ENCODE data around the gene ADK. TPM values are rescaled to one million over a fixed set of nuclear protein-coding genes. Genes with fewer than 3 reads are reported as not detected.

The ADK gene
- total and polyA plus RNA-seq, 2 experiments from 2014 or later: 39.9 to 53.0 TPM

DNA sequence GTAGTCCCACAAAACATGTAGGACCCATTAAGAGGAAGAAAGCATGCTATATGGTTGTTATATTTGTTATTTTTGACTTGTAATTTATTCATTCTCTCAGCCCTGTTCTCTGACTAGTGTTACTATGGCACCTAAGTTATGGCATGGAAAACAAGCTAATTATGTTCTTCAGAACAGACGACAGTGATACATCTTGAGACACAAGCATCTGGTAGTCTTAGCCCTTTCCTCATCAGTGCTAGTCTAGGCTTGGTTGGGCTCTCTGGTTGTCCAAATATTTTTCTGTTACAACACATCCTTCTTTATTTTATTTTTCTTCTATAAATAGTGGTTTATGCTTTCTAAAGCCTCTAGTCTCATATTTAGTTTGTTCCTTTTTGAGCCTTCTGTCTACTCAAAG is 367.0 kb downstream of the ADK start:
- TF ChIP-seq NANOG (IDR thresholded peaks at IDR 0.05; ENCODE audit: borderline replicate concordance) (no peak), ZNF114 (CRISPR knock-in tag; IDR thresholded peaks at IDR 0.05) (no peak), ZNF331 (CRISPR knock-in tag; IDR thresholded peaks at IDR 0.05; ENCODE audit: low read depth) (no peak), EZH2 (IDR thresholded peaks at IDR 0.05; ENCODE audit: low read depth, unreplicated experiment) (no peak), JUNB (IDR thresholded peaks at IDR 0.05; ENCODE audit: unreplicated experiment) (no peak), EZH2phosphoT487 (IDR thresholded peaks at IDR 0.05; ENCODE audit: unreplicated experiment) (no peak), POLR2AphosphoS5 (IDR thresholded peaks at IDR 0.05; ENCODE audit: low read depth) (no peak), CREB1 (CRISPR knock-in tag; IDR thresholded peaks at IDR 0.05; ENCODE audit: low read depth) (no peak), STAT1 (IDR thresholded peaks at IDR 0.05; ENCODE audit: unreplicated experiment) (no peak)
- TF ChIP-seq, protein P1, sequence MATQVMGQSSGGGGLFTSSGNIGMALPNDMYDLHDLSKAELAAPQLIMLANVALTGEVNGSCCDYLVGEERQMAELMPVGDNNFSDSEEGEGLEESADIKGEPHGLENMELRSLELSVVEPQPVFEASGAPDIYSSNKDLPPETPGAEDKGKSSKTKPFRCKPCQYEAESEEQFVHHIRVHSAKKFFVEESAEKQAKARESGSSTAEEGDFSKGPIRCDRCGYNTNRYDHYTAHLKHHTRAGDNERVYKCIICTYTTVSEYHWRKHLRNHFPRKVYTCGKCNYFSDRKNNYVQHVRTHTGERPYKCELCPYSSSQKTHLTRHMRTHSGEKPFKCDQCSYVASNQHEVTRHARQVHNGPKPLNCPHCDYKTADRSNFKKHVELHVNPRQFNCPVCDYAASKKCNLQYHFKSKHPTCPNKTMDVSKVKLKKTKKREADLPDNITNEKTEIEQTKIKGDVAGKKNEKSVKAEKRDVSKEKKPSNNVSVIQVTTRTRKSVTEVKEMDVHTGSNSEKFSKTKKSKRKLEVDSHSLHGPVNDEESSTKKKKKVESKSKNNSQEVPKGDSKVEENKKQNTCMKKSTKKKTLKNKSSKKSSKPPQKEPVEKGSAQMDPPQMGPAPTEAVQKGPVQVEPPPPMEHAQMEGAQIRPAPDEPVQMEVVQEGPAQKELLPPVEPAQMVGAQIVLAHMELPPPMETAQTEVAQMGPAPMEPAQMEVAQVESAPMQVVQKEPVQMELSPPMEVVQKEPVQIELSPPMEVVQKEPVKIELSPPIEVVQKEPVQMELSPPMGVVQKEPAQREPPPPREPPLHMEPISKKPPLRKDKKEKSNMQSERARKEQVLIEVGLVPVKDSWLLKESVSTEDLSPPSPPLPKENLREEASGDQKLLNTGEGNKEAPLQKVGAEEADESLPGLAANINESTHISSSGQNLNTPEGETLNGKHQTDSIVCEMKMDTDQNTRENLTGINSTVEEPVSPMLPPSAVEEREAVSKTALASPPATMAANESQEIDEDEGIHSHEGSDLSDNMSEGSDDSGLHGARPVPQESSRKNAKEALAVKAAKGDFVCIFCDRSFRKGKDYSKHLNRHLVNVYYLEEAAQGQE (IDR thresholded peaks at IDR 0.05; ENCODE audit: unreplicated experiment): no peak
- TF ChIP-seq, protein P2, sequence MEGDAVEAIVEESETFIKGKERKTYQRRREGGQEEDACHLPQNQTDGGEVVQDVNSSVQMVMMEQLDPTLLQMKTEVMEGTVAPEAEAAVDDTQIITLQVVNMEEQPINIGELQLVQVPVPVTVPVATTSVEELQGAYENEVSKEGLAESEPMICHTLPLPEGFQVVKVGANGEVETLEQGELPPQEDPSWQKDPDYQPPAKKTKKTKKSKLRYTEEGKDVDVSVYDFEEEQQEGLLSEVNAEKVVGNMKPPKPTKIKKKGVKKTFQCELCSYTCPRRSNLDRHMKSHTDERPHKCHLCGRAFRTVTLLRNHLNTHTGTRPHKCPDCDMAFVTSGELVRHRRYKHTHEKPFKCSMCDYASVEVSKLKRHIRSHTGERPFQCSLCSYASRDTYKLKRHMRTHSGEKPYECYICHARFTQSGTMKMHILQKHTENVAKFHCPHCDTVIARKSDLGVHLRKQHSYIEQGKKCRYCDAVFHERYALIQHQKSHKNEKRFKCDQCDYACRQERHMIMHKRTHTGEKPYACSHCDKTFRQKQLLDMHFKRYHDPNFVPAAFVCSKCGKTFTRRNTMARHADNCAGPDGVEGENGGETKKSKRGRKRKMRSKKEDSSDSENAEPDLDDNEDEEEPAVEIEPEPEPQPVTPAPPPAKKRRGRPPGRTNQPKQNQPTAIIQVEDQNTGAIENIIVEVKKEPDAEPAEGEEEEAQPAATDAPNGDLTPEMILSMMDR (conservative IDR thresholded peaks at IDR 0.05; ENCODE audit: low read depth in 2 of 2): no peak
- TF ChIP-seq, protein P3, sequence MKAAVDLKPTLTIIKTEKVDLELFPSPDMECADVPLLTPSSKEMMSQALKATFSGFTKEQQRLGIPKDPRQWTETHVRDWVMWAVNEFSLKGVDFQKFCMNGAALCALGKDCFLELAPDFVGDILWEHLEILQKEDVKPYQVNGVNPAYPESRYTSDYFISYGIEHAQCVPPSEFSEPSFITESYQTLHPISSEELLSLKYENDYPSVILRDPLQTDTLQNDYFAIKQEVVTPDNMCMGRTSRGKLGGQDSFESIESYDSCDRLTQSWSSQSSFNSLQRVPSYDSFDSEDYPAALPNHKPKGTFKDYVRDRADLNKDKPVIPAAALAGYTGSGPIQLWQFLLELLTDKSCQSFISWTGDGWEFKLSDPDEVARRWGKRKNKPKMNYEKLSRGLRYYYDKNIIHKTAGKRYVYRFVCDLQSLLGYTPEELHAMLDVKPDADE (IDR thresholded peaks at IDR 0.05): no peak
- TF ChIP-seq, protein P4, sequence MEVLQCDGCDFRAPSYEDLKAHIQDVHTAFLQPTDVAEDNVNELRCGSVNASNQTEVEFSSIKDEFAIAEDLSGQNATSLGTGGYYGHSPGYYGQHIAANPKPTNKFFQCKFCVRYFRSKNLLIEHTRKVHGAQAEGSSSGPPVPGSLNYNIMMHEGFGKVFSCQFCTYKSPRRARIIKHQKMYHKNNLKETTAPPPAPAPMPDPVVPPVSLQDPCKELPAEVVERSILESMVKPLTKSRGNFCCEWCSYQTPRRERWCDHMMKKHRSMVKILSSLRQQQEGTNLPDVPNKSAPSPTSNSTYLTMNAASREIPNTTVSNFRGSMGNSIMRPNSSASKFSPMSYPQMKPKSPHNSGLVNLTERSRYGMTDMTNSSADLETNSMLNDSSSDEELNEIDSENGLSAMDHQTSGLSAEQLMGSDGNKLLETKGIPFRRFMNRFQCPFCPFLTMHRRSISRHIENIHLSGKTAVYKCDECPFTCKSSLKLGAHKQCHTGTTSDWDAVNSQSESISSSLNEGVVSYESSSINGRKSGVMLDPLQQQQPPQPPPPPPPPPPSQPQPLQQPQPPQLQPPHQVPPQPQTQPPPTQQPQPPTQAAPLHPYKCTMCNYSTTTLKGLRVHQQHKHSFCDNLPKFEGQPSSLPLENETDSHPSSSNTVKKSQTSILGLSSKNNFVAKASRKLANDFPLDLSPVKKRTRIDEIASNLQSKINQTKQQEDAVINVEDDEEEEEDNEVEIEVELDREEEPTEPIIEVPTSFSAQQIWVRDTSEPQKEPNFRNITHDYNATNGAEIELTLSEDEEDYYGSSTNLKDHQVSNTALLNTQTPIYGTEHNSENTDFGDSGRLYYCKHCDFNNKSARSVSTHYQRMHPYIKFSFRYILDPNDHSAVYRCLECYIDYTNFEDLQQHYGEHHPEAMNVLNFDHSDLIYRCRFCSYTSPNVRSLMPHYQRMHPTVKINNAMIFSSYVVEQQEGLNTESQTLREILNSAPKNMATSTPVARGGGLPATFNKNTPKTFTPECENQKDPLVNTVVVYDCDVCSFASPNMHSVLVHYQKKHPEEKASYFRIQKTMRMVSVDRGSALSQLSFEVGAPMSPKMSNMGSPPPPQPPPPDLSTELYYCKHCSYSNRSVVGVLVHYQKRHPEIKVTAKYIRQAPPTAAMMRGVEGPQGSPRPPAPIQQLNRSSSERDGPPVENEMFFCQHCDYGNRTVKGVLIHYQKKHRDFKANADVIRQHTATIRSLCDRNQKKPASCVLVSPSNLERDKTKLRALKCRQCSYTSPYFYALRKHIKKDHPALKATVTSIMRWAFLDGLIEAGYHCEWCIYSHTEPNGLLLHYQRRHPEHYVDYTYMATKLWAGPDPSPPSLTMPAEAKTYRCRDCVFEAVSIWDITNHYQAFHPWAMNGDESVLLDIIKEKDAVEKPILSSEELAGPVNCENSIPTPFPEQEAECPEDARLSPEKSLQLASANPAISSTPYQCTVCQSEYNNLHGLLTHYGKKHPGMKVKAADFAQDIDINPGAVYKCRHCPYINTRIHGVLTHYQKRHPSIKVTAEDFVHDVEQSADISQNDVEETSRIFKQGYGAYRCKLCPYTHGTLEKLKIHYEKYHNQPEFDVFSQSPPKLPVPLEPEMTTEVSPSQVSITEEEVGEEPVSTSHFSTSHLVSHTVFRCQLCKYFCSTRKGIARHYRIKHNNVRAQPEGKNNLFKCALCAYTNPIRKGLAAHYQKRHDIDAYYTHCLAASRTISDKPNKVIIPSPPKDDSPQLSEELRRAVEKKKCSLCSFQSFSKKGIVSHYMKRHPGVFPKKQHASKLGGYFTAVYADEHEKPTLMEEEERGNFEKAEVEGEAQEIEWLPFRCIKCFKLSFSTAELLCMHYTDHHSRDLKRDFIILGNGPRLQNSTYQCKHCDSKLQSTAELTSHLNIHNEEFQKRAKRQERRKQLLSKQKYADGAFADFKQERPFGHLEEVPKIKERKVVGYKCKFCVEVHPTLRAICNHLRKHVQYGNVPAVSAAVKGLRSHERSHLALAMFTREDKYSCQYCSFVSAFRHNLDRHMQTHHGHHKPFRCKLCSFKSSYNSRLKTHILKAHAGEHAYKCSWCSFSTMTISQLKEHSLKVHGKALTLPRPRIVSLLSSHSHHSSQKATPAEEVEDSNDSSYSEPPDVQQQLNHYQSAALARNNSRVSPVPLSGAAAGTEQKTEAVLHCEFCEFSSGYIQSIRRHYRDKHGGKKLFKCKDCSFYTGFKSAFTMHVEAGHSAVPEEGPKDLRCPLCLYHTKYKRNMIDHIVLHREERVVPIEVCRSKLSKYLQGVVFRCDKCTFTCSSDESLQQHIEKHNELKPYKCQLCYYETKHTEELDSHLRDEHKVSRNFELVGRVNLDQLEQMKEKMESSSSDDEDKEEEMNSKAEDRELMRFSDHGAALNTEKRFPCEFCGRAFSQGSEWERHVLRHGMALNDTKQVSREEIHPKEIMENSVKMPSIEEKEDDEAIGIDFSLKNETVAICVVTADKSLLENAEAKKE (CRISPR knock-in tag; IDR thresholded peaks at IDR 0.05): no peak
- Histone ChIP-seq H3K4me2 (no peak overlapping the region), H4K20me1 (replicated peaks; ENCODE audit: insufficient read depth) (no peaks in the 10 kb centered on the region), H3K4me3 (no peak overlapping the region), H3K9me2 (ENCODE audit: insufficient read depth) (no peaks in the 10 kb centered on the region), H3K27me3 (ENCODE audit: insufficient read depth) (no peaks in the 10 kb centered on the region), H2AFZ (no peak overlapping the region), H3K27ac (ENCODE audit: low read depth) (no peak overlapping the region), H3K36me3 (ENCODE audit: insufficient read depth) (no peaks in the 10 kb centered on the region), H3K4me1 (ENCODE audit: insufficient read depth) (peaks cover 6% of the 10 kb centered on the region), H3K79me2 (replicated peaks; ENCODE audit: insufficient read depth) (no peaks in the 10 kb centered on the region), H3F3A (replicated peaks; ENCODE audit: low read depth) (no peaks in the 10 kb centered on the region)
- H3K4me3 Mint-ChIP-seq: no peak overlapping the region
- H3K27me3 Mint-ChIP-seq (ENCODE audit: insufficient read depth, low read depth, poor library complexity): peaks cover 2% of the 10 kb centered on the region
- peaks cover 14% of the 10 kb centered on the region for H3K4me1 Mint-ChIP-seq
- DNase-seq (ENCODE audit: low spot score) (no peak), ATAC-seq (no peak)
- H3K9me3 Mint-ChIP-seq: no peaks in the 10 kb centered on the region
- H3K36me3 Mint-ChIP-seq (ENCODE audit: low read depth): peaks cover 13% of the 10 kb centered on the region
- no peak overlapping the region for H3K27ac Mint-ChIP-seq
